Fibroblast of mammary gland (primary cell): ENCODE measurements around the gene MPV17L2.

Experiments used
- DNase-seq: peaks from one replicate; pipeline ENCODE4 v3.0.0-alpha.2; 2010; ENCODE audit warnings: low read depth
- H3K4me3 ChIP-seq: 2 replicates; pipeline ENCODE4 v1.5.1; 2011; ENCODE audit warnings: low read depth, mild to moderate bottlenecking, low read length, moderate library complexity; ENCODE audit not compliant: control insufficient read depth
- CTCF ChIP-seq: conservative IDR thresholded peaks from 2 replicates; pipeline ENCODE4 v1.5.1; 2011; ENCODE audit warnings: low read depth, low read length, inconsistent platforms; ENCODE audit not compliant: control insufficient read depth, insufficient read depth

The MPV17L2 gene

GRCh38 chr19:18229915-18230314 is 36.9 kb downstream of the MPV17L2 start:
- no peak overlapping the region for H3K4me3 ChIP-seq
- no peak for DNase-seq
- TF ChIP-seq CTCF, result no peak

- TF ChIP-seq CTCF, result no peak
- DNase-seq, result no peak
- no peak overlapping the region for H3K4me3 ChIP-seq
Measured at GRCh38 chr19:18230941-18231734, 38.1 kb downstream of the MPV17L2 start.

GRCh38 chr19:18231775-18232174 is 38.8 kb downstream of the MPV17L2 start:
- no peak for DNase-seq
- TF ChIP-seq CTCF, result no peak
- no peak overlapping the region for H3K4me3 ChIP-seq

- no peak overlapping the region for H3K4me3 ChIP-seq
- no peak for TF ChIP-seq CTCF
- DNase-seq, result no peak
Measured at GRCh38 chr19:18232540-18233223, 39.7 kb downstream of the MPV17L2 start.

GRCh38 chr19:18233224-18233825 is 40.3 kb downstream of the MPV17L2 start:
- DNase-seq, result peak; percentile 25
- H3K4me3 ChIP-seq, result no peak overlapping the region
- TF ChIP-seq CTCF, result no peak

- TF ChIP-seq CTCF, result no peak
- no peak overlapping the region for H3K4me3 ChIP-seq
- DNase-seq, result no peak
Measured at GRCh38 chr19:18234194-18234593, 41.2 kb downstream of the MPV17L2 start.
